ENCODE data around the gene KDM4C. TPM values are rescaled to one million over a fixed set of nuclear protein-coding genes. Genes with fewer than 3 reads are reported as not detected.

The KDM4C gene
- total and polyA plus RNA-seq, 2 donors (not counting 1 experiment from before 2014, with no cell fraction given) = 13.0 to 39.0 TPM

DNA sequence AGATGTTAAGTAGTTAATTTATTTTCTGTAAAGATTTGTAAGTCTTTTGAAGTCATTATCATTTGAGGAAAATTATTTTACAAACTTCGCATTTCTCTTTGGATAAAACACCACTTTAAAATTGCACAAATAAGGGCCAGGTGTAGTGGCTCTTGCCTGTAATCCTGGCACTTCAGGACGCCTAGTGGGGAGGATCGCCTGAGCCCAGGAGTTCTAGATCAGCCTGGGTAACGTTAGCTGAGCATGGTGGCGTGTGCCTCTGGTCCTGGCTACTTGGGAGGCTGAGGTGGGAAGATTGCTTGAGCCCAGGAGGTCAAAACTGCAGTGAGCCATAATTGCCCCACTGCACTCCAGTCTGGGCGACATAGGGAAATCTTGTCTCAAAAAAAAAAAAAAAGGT lies 185.5 kb downstream of the KDM4C start:
- DNase-seq (ENCODE audit: low read depth in 2 of 2) = no peak
- no peak overlapping the region for H3K9ac ChIP-seq (ENCODE audit: insufficient read depth, low read length)

DNA sequence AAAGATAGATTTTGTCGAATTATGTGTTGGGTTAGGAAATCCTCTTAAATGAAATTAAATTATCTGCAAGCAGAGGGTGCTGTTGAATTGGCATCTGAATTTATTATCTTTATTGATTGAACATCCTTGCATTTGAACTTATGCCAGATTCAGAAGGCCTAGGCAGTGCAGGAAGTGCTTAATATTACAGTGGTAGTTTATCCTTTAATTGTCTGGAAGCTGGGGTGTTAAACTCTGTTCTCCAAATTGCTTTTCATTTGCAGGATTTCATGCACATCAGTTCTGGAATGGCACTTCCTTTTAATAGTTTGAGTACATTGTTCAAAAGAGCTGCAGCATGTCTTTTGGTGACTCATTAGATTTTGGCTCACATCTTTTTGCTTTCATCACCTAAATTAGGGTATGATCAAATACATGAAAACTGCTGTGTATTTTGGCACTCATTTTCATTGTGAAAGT lies 186.3 kb downstream of the KDM4C start:
- Histone ChIP-seq H3K79me2 (ENCODE audit: control insufficient read depth, insufficient read depth, low read length) (no peaks in the 10 kb centered on the region), H2AFZ (ENCODE audit: low read length) (no peak overlapping the region), H3K9ac (ENCODE audit: insufficient read depth, low read length) (no peak overlapping the region), H3K4me1 (ENCODE audit: control insufficient read depth, extremely low read depth, insufficient read depth, low read length) (peaks cover 4% of the 10 kb centered on the region), H3K27ac (ENCODE audit: insufficient read depth, low read length) (no peak overlapping the region), H3K9me3 (ENCODE audit: control insufficient read depth, insufficient read depth, low read depth, low read length) (no peaks in the 10 kb centered on the region), H3K4me2 (ENCODE audit: extremely low read depth, insufficient read depth, low read length) (peak overlapping the region; percentile 28), H3K4me3 (replicated peaks in 1 of 4; ENCODE audit: control extremely low read depth in 1 of 4, insufficient read depth in 1 of 4, low read depth in 3 of 4, low read length in 4 of 4) (no peak overlapping the region), H4K20me1 (ENCODE audit: control insufficient read depth, extremely low read depth, insufficient read depth, low read length) (no peaks in the 10 kb centered on the region), H3K27me3 (ENCODE audit: control insufficient read depth, insufficient read depth, low read length) (no peaks in the 10 kb centered on the region), H3K36me3 (ENCODE audit: control insufficient read depth, insufficient read depth, low read length) (no peaks in the 10 kb centered on the region)
- TF ChIP-seq, protein P1, sequence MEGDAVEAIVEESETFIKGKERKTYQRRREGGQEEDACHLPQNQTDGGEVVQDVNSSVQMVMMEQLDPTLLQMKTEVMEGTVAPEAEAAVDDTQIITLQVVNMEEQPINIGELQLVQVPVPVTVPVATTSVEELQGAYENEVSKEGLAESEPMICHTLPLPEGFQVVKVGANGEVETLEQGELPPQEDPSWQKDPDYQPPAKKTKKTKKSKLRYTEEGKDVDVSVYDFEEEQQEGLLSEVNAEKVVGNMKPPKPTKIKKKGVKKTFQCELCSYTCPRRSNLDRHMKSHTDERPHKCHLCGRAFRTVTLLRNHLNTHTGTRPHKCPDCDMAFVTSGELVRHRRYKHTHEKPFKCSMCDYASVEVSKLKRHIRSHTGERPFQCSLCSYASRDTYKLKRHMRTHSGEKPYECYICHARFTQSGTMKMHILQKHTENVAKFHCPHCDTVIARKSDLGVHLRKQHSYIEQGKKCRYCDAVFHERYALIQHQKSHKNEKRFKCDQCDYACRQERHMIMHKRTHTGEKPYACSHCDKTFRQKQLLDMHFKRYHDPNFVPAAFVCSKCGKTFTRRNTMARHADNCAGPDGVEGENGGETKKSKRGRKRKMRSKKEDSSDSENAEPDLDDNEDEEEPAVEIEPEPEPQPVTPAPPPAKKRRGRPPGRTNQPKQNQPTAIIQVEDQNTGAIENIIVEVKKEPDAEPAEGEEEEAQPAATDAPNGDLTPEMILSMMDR (conservative IDR thresholded peaks at IDR 0.05 in 1 of 2, IDR thresholded peaks at IDR 0.05 in 1 of 2; ENCODE audit: low read depth in 1 of 2, low read length in 2 of 2) = peak in 1 of 2 donors; percentile 12
- TF ChIP-seq EZH2 (IDR thresholded peaks at IDR 0.05; ENCODE audit: low read length, missing control alignments) = no peak
- peak; percentile 82 to 88 for DNase-seq (ENCODE audit: low read depth in 2 of 2)

More for the DNA sequence above, 185.5 kb downstream of the KDM4C start:
- H3K4me2 ChIP-seq (ENCODE audit: extremely low read depth, insufficient read depth, low read length) = no peak overlapping the region
- no peaks in the 10 kb centered on the region for H3K27me3 ChIP-seq (ENCODE audit: control insufficient read depth, insufficient read depth, low read length)
- no peaks in the 10 kb centered on the region for H3K36me3 ChIP-seq (ENCODE audit: control insufficient read depth, insufficient read depth, low read length)
- H3K4me3 ChIP-seq (replicated peaks in 1 of 4; ENCODE audit: control extremely low read depth in 1 of 4, insufficient read depth in 1 of 4, low read depth in 3 of 4, low read length in 4 of 4) = no peak overlapping the region
- H2AFZ ChIP-seq (ENCODE audit: low read length) = no peak overlapping the region
- H3K9me3 ChIP-seq (ENCODE audit: control insufficient read depth, insufficient read depth, low read depth, low read length) = no peaks in the 10 kb centered on the region
- H3K27ac ChIP-seq (ENCODE audit: insufficient read depth, low read length) = no peak overlapping the region
- TF ChIP-seq, protein P1 (conservative IDR thresholded peaks at IDR 0.05 in 1 of 2, IDR thresholded peaks at IDR 0.05 in 1 of 2; ENCODE audit: low read depth in 1 of 2, low read length in 2 of 2) = no peak
- TF ChIP-seq EZH2 (IDR thresholded peaks at IDR 0.05; ENCODE audit: low read length, missing control alignments) = no peak
- peaks cover 8% of the 10 kb centered on the region for H3K4me1 ChIP-seq (ENCODE audit: control insufficient read depth, extremely low read depth, insufficient read depth, low read length)
- no peaks in the 10 kb centered on the region for H3K79me2 ChIP-seq (ENCODE audit: control insufficient read depth, insufficient read depth, low read length)
- no peaks in the 10 kb centered on the region for H4K20me1 ChIP-seq (ENCODE audit: control insufficient read depth, extremely low read depth, insufficient read depth, low read length)

DNA sequence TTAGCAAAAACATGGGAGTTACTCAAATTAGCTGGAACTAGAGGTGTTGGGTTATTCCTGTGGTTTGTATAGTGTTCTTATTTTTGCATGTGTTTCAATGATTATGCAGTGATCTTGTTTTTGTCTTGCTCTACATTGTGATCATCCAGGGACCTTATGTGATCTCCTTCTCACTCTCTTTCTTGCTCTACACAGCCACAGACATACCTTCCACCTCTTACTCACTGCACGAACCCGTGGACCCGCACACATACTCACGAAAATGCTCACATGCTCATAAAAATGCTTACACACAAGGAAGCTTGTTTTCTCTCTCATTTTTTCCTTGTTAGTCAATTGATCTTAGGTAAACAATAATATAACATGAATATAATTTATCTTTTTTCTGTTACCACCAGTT lies 187.1 kb downstream of the KDM4C start:
- Histone ChIP-seq H3K4me1 (ENCODE audit: control insufficient read depth, extremely low read depth, insufficient read depth, low read length) (peaks cover 2% of the 10 kb centered on the region), H3K36me3 (ENCODE audit: control insufficient read depth, insufficient read depth, low read length) (no peaks in the 10 kb centered on the region), H4K20me1 (ENCODE audit: control insufficient read depth, extremely low read depth, insufficient read depth, low read length) (no peaks in the 10 kb centered on the region), H3K9ac (ENCODE audit: insufficient read depth, low read length) (no peak overlapping the region), H3K4me2 (ENCODE audit: extremely low read depth, insufficient read depth, low read length) (no peak overlapping the region), H3K27ac (ENCODE audit: insufficient read depth, low read length) (peak overlapping the region; percentile 0), H2AFZ (ENCODE audit: low read length) (no peak overlapping the region), H3K79me2 (ENCODE audit: control insufficient read depth, insufficient read depth, low read length) (no peaks in the 10 kb centered on the region), H3K27me3 (ENCODE audit: control insufficient read depth, insufficient read depth, low read length) (no peaks in the 10 kb centered on the region), H3K9me3 (ENCODE audit: control insufficient read depth, insufficient read depth, low read depth, low read length) (no peaks in the 10 kb centered on the region), H3K4me3 (replicated peaks in 1 of 4; ENCODE audit: control extremely low read depth in 1 of 4, insufficient read depth in 1 of 4, low read depth in 3 of 4, low read length in 4 of 4) (no peak overlapping the region)
- DNase-seq (ENCODE audit: low read depth in 2 of 2) = peak in 1 of 2 donors; percentile 89
- TF ChIP-seq EZH2 (IDR thresholded peaks at IDR 0.05; ENCODE audit: low read length, missing control alignments) = no peak
